ENCODE measurements around the gene TCFL5. TPM values are rescaled to one million over a fixed set of nuclear protein-coding genes. Genes with fewer than 3 reads are reported as not detected.

Gene TCFL5
- total RNA-seq, 1 donor from 2014 or later: 7.9 TPM

- Mint-ChIP-seq H3K9me3 (ENCODE audit: low read depth) (no peaks in the 10 kb centered on the region), H3K27me3 (peaks cover 11% of the 10 kb centered on the region), H3K4me1 (ENCODE audit: low read depth) (peaks cover 5% of the 10 kb centered on the region), H3K4me3 (ENCODE audit: low read depth) (no peak overlapping the region), H3K27ac (no peak overlapping the region), H3K36me3 (ENCODE audit: insufficient read depth) (peaks cover 5% of the 10 kb centered on the region)
- no peak for DNase-seq (ENCODE audit: low spot score, unreplicated experiment)
- no peak for TF ChIP-seq CTCF (IDR thresholded peaks at IDR 0.05; ENCODE audit: unreplicated experiment)
Measured at GRCh38 chr20:62807444-62808210, 54.0 kb downstream of the TCFL5 start.

- DNase-seq (ENCODE audit: low spot score, unreplicated experiment): no peak
- Mint-ChIP-seq H3K36me3 (ENCODE audit: insufficient read depth) (peaks cover 3% of the 10 kb centered on the region), H3K4me1 (ENCODE audit: low read depth) (peaks cover 5% of the 10 kb centered on the region), H3K27ac (no peak overlapping the region), H3K9me3 (ENCODE audit: low read depth) (no peaks in the 10 kb centered on the region), H3K4me3 (ENCODE audit: low read depth) (peak overlapping the region; percentile 74), H3K27me3 (peaks cover 11% of the 10 kb centered on the region)
- no peak for TF ChIP-seq CTCF (IDR thresholded peaks at IDR 0.05; ENCODE audit: unreplicated experiment)
Measured at GRCh38 chr20:62806383-62807050, 55.1 kb downstream of the TCFL5 start.

- Mint-ChIP-seq H3K27ac (peak overlapping the region; percentile 73), H3K4me3 (ENCODE audit: low read depth) (peak overlapping the region; percentile 74)
Measured at GRCh38 chr20:62805711-62806382, 55.8 kb downstream of the TCFL5 start.

GRCh38 chr20:62805155-62805710 is 56.4 kb downstream of the TCFL5 start:
- Mint-ChIP-seq H3K4me1 (ENCODE audit: low read depth) (peaks cover 5% of the 10 kb centered on the region), H3K4me3 (ENCODE audit: low read depth) (peak overlapping the region; percentile 74)
- DNase-seq (ENCODE audit: low spot score, unreplicated experiment): no peak

More at GRCh38 chr20:62805711-62806382, 55.8 kb downstream of the TCFL5 start:
- Mint-ChIP-seq H3K9me3 (ENCODE audit: low read depth) (no peaks in the 10 kb centered on the region), H3K27me3 (peaks cover 11% of the 10 kb centered on the region), H3K36me3 (ENCODE audit: insufficient read depth) (peaks cover 5% of the 10 kb centered on the region), H3K4me1 (ENCODE audit: low read depth) (peaks cover 5% of the 10 kb centered on the region)
- DNase-seq (ENCODE audit: low spot score, unreplicated experiment): no peak
- no peak for TF ChIP-seq CTCF (IDR thresholded peaks at IDR 0.05; ENCODE audit: unreplicated experiment)

More at GRCh38 chr20:62805155-62805710, 56.4 kb downstream of the TCFL5 start:
- Mint-ChIP-seq H3K9me3 (ENCODE audit: low read depth) (no peaks in the 10 kb centered on the region), H3K36me3 (ENCODE audit: insufficient read depth) (peaks cover 6% of the 10 kb centered on the region), H3K27me3 (peaks cover 11% of the 10 kb centered on the region), H3K27ac (peak overlapping the region; percentile 73)
- TF ChIP-seq CTCF (IDR thresholded peaks at IDR 0.05; ENCODE audit: unreplicated experiment): no peak

All from progenitor cell of endocrine pancreas (in vitro differentiated cells).